WTC11 (cell line): ENCODE measurements around the gene TNC.

Experiments used
- FOXP1 ChIP-seq: sonication (generic); formaldehyde crosslinking; IDR thresholded peaks from 2 replicates; pipeline ENCODE4 v1.8.0; 2022; ENCODE audit warnings: missing genetic modification reagents, mild to moderate bottlenecking, moderate library complexity, borderline replicate concordance
- MYBL2 ChIP-seq: sonication (generic); formaldehyde crosslinking; IDR thresholded peaks from 2 replicates; pipeline ENCODE4 v1.8.1; 2023; ENCODE audit warnings: mild to moderate bottlenecking, moderate library complexity, missing genetic modification reagents
- NFE2L1 ChIP-seq: sonication (generic); formaldehyde crosslinking; IDR thresholded peaks from 2 replicates; pipeline ENCODE4 v1.8.1; 2023; ENCODE audit warnings: missing genetic modification reagents
- SP1 ChIP-seq: sonication (generic); formaldehyde crosslinking; conservative IDR thresholded peaks from 2 replicates; pipeline ENCODE4 v1.8.1; 2022; ENCODE audit warnings: missing genetic modification reagents
- ZNF263 ChIP-seq: sonication (generic); formaldehyde crosslinking; IDR thresholded peaks from 2 replicates; pipeline ENCODE4 v1.8.1; 2022; ENCODE audit warnings: low read depth, mild to moderate bottlenecking, moderate library complexity, missing genetic modification reagents
- ZSCAN18 ChIP-seq: fragments of 250-450 bp; sonication (Bioruptor Pico); IDR thresholded peaks from 2 replicates; pipeline ENCODE4 v2.1.2; 2022; ENCODE audit warnings: mild to moderate bottlenecking, moderate library complexity
- TF ChIP-seq, protein P1 (sequence below): fragments of 200-600 bp; IDR thresholded peaks from 2 replicates; pipeline ENCODE4 v1.8.0; 2022; ENCODE audit warnings: antibody characterized with exemption
- TF ChIP-seq, protein P2 (sequence below): sonication (generic); formaldehyde crosslinking; IDR thresholded peaks from 2 replicates; pipeline ENCODE4 v1.8.0; 2022; ENCODE audit warnings: mild to moderate bottlenecking, missing genetic modification reagents
- TF ChIP-seq, protein P3 (sequence below): sonication (generic); formaldehyde crosslinking; IDR thresholded peaks from 2 replicates; pipeline ENCODE4 v1.8.1; 2022; ENCODE audit warnings: mild to moderate bottlenecking, moderate library complexity, missing genetic modification reagents

DNA sequence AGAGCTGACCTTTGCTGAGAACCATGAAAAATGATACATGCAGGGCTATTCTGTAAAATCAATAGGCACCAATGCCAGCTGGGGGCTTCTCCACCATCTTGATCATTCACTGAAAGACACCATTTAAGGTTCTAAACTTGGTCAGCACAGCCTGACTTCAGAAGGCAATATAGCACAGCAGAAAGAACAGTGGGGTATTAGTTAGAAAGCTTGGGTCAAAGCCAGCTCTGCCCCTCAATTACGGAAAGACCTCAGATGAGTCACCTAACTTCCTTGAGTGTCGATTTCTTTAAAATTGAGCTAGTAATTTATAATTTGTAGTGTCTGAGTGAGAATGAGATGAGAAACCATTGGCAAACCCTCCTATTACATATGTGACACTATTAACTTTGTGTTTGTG, 3.4 kb downstream of the TNC start:
- TF ChIP-seq, protein P1, sequence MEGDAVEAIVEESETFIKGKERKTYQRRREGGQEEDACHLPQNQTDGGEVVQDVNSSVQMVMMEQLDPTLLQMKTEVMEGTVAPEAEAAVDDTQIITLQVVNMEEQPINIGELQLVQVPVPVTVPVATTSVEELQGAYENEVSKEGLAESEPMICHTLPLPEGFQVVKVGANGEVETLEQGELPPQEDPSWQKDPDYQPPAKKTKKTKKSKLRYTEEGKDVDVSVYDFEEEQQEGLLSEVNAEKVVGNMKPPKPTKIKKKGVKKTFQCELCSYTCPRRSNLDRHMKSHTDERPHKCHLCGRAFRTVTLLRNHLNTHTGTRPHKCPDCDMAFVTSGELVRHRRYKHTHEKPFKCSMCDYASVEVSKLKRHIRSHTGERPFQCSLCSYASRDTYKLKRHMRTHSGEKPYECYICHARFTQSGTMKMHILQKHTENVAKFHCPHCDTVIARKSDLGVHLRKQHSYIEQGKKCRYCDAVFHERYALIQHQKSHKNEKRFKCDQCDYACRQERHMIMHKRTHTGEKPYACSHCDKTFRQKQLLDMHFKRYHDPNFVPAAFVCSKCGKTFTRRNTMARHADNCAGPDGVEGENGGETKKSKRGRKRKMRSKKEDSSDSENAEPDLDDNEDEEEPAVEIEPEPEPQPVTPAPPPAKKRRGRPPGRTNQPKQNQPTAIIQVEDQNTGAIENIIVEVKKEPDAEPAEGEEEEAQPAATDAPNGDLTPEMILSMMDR, result no peak
- TF ChIP-seq ZNF263 (no peak), NFE2L1 (CRISPR knock-in tag) (no peak), SP1 (CRISPR knock-in tag) (no peak), ZSCAN18 (CRISPR knock-in tag) (no peak), MYBL2 (no peak), FOXP1 (CRISPR knock-in tag) (no peak)
- TF ChIP-seq, protein P2, sequence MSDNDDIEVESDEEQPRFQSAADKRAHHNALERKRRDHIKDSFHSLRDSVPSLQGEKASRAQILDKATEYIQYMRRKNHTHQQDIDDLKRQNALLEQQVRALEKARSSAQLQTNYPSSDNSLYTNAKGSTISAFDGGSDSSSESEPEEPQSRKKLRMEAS (CRISPR knock-in tag), result no peak
- TF ChIP-seq, protein P3, sequence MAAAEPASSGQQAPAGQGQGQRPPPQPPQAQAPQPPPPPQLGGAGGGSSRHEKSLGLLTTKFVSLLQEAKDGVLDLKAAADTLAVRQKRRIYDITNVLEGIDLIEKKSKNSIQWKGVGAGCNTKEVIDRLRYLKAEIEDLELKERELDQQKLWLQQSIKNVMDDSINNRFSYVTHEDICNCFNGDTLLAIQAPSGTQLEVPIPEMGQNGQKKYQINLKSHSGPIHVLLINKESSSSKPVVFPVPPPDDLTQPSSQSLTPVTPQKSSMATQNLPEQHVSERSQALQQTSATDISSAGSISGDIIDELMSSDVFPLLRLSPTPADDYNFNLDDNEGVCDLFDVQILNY (CRISPR knock-in tag), result no peak
